AG09309 (cell line): ENCODE measurements around the gene GADD45GIP1.

Source experiments
- DNase-seq: peaks from one replicate; pipeline ENCODE4 v3.0.0-alpha.2; 2010; ENCODE audit warnings: low read depth
- H3K4me3 ChIP-seq: 2 replicates; pipeline ENCODE4 v1.5.1; 2011; ENCODE audit warnings: mild to moderate bottlenecking, low read depth, low read length, moderate library complexity; ENCODE audit not compliant: control insufficient read depth
- TF ChIP-seq, protein P1 (sequence below): IDR thresholded peaks from 2 replicates; pipeline ENCODE4 v1.5.1; 2011; ENCODE audit warnings: mild to moderate bottlenecking, low read depth, low read length, inconsistent platforms; ENCODE audit not compliant: insufficient read depth, control insufficient read depth; ENCODE audit errors: missing control alignments

GADD45GIP1 gene

GRCh38 chr19:12990431-12990830, 33.4 kb upstream of the GADD45GIP1 start:
- TF ChIP-seq, protein P1, sequence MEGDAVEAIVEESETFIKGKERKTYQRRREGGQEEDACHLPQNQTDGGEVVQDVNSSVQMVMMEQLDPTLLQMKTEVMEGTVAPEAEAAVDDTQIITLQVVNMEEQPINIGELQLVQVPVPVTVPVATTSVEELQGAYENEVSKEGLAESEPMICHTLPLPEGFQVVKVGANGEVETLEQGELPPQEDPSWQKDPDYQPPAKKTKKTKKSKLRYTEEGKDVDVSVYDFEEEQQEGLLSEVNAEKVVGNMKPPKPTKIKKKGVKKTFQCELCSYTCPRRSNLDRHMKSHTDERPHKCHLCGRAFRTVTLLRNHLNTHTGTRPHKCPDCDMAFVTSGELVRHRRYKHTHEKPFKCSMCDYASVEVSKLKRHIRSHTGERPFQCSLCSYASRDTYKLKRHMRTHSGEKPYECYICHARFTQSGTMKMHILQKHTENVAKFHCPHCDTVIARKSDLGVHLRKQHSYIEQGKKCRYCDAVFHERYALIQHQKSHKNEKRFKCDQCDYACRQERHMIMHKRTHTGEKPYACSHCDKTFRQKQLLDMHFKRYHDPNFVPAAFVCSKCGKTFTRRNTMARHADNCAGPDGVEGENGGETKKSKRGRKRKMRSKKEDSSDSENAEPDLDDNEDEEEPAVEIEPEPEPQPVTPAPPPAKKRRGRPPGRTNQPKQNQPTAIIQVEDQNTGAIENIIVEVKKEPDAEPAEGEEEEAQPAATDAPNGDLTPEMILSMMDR = no peak
- no peak for DNase-seq
- no peak overlapping the region for H3K4me3 ChIP-seq

GRCh38 chr19:12987781-12988180, 30.8 kb upstream of the GADD45GIP1 start:
- TF ChIP-seq, protein P1 = no peak
- no peak overlapping the region for H3K4me3 ChIP-seq
- DNase-seq = no peak

DNA sequence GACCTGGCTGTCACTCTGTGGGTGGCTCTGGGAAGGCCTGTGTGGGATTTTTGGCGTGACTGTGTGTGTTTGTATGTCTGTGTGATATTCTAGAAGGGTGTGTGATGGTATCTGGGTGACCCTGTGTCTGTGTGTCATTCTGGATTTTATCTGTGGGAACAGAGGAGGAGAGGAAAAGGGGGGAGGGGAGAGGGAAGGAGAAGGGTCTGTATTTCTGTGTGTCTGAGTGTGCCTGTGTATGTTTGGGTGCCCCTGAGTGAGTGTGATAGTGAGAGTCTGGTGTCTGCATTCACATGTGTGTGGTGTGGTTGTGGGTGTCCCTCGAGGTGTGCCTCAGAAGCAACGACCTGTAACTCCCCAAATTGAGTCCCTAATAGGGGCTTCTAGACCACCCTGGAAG, 30.2 kb upstream of the GADD45GIP1 start:
- H3K4me3 ChIP-seq = no peak overlapping the region
- DNase-seq = no peak
- TF ChIP-seq, protein P1 = no peak

DNA sequence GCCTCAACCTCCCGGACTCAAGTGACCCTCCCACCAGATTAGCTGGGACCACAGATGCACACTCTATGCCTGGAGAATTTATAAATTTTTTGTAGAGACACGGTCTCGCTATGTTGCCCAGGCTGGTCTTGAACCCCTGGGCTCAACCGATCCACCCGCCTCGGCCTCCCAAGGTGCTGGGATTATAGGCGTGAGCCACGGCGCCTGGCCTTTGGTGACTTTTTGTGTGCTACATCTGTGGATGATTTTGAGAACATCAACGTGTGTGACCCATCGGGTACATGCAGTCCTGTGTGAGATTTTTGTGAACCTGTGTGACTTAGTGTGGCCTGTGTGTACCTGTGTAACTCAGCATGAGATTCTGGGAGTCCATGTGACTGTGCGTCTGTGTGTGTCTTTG, 29.7 kb upstream of the GADD45GIP1 start:
- no peak overlapping the region for H3K4me3 ChIP-seq
- no peak for DNase-seq
- TF ChIP-seq, protein P1 = no peak

GRCh38 chr19:12985049-12985776, 28.2 kb upstream of the GADD45GIP1 start:
- TF ChIP-seq, protein P1 = no peak
- no peak overlapping the region for H3K4me3 ChIP-seq
- DNase-seq = no peak

DNA sequence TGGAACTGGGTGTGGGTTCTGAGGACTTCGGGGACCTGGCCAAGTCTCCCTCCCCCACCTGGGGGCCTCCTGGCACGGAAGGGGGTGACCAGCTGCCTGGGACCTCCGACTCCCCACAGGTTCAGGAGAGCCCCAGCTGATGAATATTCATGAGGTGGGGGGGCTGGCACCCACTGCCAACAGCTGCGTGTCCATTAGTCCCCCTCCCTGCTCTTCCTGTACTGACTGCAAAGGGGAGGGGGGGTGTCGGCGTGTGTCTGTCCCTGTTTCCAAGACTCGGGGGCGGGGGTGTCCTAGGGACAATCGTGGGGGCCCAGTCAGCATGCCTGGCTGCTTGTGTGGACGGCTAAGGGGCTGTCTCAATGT, 27.6 kb upstream of the GADD45GIP1 start:
- TF ChIP-seq, protein P1 = no peak
- no peak for DNase-seq
- no peak overlapping the region for H3K4me3 ChIP-seq
